Measurements from ENCODE around the gene WDR6.
"Not testable (repeated sequence)": the region's sequence is repeated elsewhere in the genome, so short reads cannot be mapped to it uniquely, and the experiment has no call there.

WDR6 gene

DNA sequence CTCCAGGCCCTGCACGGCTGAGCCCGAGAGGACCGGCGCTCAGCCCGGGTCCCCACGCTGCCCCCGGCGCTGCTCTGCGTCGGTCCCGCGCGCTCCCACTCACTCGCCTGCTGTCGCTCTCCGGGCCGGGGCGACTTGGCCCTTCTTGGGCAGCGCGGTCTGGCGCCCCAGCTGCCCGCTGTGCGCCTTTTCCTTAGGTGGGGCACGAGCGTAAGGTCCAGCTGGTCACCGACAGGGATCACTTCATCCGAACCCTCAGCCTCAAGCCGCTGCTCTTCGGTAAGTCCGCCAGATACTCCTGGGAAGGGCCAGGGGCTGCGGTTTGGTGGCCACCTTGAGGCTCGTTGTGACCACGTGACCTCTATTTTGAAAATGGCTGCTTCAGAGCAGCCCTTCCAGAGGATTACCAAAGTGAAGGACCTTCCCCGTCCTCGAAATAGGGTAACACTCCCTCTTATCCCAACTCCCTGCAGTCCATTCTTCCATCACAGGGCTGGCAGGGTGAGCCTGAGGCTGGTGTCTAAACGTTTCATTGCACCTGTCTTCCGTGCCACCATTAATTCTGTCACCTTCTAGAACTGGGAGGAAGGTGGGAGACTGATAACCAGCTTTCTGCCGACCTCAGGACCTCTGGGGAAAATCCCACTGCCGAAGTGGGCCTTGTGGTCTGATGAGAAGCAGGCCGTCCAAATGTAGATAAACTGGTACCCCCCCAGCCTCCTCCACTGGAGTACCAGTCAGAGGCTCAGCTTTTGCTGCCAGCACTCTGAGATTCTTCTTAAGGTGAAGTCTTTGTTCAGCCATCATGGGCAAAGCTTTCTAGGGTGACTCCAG is 16.3 kb upstream of the WDR6 start:
- DNase-seq (ENCODE audit: low read depth), result no peak

- no peak for DNase-seq (ENCODE audit: low read depth)
Measured at GRCh38 chr3:48991851-48992545, 15.2 kb upstream of the WDR6 start.

DNA sequence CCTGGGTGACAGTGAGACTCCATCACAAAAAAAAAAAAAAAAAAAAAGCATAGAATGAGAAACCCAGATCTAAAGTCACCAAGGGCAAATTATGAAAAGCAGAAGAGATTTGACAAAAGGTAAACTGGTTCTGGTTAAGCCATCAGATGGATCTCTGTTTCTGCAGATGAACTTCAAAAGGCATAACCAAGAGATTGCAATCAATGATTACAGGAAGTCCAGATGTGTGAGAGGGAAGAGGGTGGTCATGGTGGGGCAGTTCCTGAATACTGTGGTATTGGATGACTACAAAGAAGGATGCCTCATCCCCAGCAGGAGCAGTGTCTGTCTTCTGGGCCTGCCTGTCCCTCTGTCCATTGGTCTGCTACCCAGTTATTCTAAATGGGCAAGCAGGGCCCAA is 13.4 kb upstream of the WDR6 start:
- DNase-seq (ENCODE audit: low read depth), result no peak

DNA sequence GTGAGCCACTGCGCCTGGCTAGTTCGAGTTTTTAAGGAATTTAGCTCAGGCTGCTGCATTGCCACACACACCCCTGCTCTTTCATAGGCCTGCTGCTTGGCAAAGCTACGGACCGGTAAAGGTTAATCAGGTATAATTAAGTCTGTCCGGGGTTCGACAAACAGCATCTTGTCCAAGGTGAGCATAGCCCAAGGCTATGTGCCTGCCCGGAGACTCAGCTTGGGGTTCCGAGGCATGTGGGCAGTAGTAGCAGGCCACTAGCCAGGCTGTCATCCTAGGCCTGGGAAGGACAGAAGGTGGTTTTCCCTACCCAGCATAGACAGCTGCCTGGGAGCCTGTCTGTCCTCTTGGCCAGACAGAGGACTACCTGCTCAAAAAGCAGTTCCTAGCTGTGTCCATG is 10.6 kb upstream of the WDR6 start:
- DNase-seq (ENCODE audit: low read depth), result no peak

GRCh38 chr3:48997102-48997635 is 10.0 kb upstream of the WDR6 start:
- no peak for DNase-seq (ENCODE audit: low read depth)

DNA sequence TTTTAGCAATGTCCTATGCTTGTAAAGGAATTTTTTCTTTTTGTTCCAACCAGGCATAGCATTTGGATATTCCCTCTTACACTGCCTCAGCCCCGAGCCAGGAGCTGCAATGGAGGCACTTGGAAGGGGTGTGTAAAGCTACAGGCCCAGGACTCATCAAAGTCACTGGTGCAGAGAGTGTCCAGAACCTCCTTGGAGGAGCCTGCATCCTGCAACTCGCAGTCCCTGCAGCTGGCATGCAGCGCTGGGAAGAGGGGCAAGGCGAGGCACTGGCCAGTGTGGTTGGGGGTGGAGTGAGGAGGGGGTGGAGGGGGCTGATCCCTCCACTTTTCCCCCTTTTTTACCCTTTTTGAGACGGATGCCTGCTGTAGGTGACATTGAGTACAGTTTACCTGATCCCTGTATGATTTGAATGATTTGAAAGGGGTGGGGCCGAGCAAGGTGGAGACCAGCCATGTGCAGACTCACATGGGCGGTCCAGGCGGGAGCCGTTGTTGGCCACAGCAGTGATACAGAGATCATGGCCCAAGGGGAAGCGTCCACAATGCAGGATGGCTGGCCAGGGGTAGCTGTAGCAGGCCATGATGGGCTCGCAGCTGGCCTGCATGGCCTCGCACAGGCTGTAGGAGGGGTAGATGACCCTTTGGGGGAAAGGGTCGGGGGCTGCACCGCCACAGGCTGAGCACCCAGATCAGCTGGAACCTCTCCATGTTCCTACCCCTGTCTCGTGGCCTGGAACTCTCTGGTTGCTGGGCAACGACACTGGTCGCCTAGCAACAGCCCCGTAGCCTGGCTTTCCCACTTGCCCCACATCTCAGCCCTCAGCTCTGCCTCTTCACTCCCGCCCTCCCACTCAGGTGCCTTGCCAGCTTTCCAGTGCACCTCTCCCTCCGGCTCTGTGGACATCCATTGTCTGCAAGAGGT is 9.2 kb upstream of the WDR6 start:
- no peak for DNase-seq (ENCODE audit: low read depth)

DNA sequence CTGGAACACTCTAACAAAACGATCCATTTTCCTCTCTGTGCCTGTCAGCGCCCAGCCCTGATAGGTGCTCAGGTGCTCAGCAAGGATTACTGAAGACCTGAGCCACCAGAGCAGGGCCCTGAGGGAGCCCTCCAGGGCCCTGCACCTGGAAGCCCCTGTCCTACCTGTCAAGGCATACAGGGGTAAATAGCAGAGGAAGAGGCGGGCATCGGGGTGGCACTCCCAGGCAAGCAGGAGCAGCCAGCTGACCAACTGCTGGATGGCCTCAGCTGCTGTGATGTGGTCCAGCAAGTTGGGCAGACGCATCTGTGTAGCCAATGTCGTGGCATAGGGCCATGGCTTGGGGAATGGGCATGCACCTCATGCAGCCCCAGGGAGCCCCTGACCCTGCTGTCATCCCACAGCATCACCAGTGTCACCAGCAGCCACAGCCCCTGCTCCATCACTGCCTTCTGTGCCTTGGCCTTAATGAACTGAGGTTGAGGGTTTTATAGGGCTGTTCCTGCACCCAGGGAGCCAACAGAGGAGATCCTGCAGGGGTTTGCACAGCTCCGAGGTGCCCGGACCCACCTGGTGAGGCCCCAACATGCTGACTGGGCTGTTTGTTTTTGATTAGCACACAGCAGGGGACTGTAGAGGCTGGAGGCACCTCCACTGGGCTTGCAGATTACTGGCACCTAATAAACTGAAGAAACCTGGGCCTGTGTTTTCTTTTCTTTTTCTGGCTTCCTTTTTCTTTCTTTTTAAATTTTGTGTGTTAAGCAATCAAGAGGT is 7.9 kb upstream of the WDR6 start:
- DNase-seq (ENCODE audit: low read depth), result no peak

DNA sequence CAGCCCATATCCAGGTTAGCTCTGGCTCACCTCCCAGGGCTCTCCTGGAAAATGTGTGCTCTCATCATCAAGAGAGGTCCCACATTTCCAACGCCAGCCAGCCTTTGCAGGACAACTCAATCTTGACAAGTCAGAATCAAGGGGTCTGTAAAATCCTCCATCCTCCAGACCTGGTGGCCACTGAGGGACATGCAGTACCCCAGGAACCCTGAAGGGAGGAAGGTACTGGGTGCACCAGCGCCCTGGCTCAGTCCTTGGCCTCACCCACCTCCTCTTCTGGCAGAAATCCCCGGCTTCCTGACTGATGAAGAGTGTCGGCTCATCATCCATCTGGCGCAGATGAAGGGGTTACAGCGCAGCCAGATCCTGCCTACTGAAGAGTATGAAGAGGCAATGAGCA is 6.0 kb upstream of the WDR6 start:
- DNase-seq (ENCODE audit: low read depth), result no peak

DNA sequence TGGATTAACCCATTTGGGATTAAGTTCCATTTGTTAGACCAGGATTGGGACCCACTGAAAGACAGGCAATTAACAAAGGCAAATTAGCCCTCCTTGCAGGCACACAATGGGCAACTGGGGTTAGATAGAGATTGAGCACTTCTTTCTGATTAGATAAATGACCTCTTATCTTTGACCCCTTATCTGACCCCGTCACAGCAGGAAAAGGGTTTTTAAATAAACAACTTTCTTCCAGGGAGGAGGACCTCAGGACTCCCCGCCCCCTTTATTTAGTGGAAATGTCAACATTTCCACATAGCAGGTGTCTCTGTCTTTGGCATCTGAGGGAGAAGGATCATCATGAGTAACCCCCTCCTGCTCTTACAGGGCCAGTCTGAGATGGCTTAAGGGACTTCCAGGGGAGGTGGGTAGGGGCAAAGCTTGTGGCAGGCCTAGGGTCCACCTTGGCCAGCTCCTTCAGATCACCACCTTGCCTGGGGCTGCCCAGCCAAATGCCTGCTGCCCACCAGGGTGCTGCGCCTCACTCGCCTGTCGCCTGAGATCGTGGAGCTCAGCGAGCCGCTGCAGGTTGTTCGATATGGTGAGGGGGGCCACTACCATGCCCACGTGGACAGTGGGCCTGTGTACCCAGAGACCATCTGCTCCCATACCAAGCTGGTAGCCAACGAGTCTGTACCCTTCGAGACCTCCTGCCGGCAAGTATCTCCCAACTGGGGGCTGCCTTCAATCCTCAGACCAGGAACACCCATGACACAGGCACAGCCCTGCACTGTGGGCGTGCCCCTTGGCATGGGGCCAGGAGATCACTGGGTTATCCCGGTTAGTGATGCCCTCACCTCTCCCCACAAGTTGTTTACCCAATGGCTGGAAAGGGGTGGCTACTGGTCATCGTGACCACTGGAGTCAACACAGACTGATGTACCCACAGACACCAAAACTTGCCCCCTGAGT is 2.6 kb upstream of the WDR6 start:
- DNase-seq (ENCODE audit: low read depth), result no peak

- DNase-seq (ENCODE audit: low read depth), result no peak
Measured at GRCh38 chr3:49005303-49005680, 1.9 kb upstream of the WDR6 start.

- no peak for DNase-seq (ENCODE audit: low read depth)
Measured at GRCh38 chr3:49005998-49006397, 1.2 kb upstream of the WDR6 start.

GRCh38 chr3:49006408-49007067 is 653 bp upstream of the WDR6 start:
- no peak for DNase-seq (ENCODE audit: low read depth)

GRCh38 chr3:49007771-49008528 is 759 bp downstream of the WDR6 start:
- peak; percentile 52 for DNase-seq (ENCODE audit: low read depth)

GRCh38 chr3:49008627-49009026 is 1.4 kb downstream of the WDR6 start:
- not testable (repeated sequence) for DNase-seq (ENCODE audit: low read depth)

GRCh38 chr3:49009396-49009795 is 2.2 kb downstream of the WDR6 start:
- no peak for DNase-seq (ENCODE audit: low read depth)

- DNase-seq (ENCODE audit: low read depth), result no peak
Measured at GRCh38 chr3:49012441-49013017, 5.3 kb downstream of the WDR6 start.

GRCh38 chr3:49013113-49013737 is 6.0 kb downstream of the WDR6 start:
- no peak for DNase-seq (ENCODE audit: low read depth)

All from GM04503 (cell line).